Measurements from ENCODE around the gene FAM120B.

FAM120B gene

GRCh38 chr6:170268216-170269129 is 38.1 kb upstream of the FAM120B start:
- peaks cover 22% of the 10 kb centered on the region for H3K4me1 Mint-ChIP-seq
- no peak overlapping the region for H3K4me3 Mint-ChIP-seq
- ATAC-seq (no peak), DNase-seq (no peak)
- H3K27ac Mint-ChIP-seq: no peak overlapping the region
- peaks cover 0 to under 1% of the 10 kb centered on the region in 2 donors for H3K9me3 Mint-ChIP-seq
- H3K27me3 Mint-ChIP-seq: peaks cover 4% of the 10 kb centered on the region

- Mint-ChIP-seq H3K9me3 (peaks cover 0 to 9% of the 10 kb centered on the region in 2 donors), H3K4me1 (peaks cover 22% of the 10 kb centered on the region), H3K27me3 (no peaks in the 10 kb centered on the region), H3K27ac (no peak overlapping the region), H3K4me3 (no peak overlapping the region)
- DNase-seq (no peak), ATAC-seq (no peak)
These were observed 37.3 kb upstream of the FAM120B start for GRCh38 chr6:170269151-170269845.

GRCh38 chr6:170269846-170270541 is 36.6 kb upstream of the FAM120B start:
- DNase-seq: no peak
- no peak for ATAC-seq
- no peaks in the 10 kb centered on the region for H3K27me3 Mint-ChIP-seq
- no peak overlapping the region for H3K27ac Mint-ChIP-seq
- H3K4me1 Mint-ChIP-seq: peaks cover 22% of the 10 kb centered on the region
- peaks cover 0 to 11% of the 10 kb centered on the region in 2 donors for H3K9me3 Mint-ChIP-seq
- no peak overlapping the region for H3K4me3 Mint-ChIP-seq

- peak overlapping the region; percentile 63 to 83 for H3K27ac Mint-ChIP-seq
- H3K27me3 Mint-ChIP-seq: no peaks in the 10 kb centered on the region
- H3K4me3 Mint-ChIP-seq: peak overlapping the region; percentile 72 to 91
- DNase-seq (no peak), ATAC-seq (peak; percentile 2)
- H3K9me3 Mint-ChIP-seq: peaks cover 0 to 11% of the 10 kb centered on the region in 2 donors
- H3K4me1 Mint-ChIP-seq: peaks cover 22% of the 10 kb centered on the region
These were observed 35.5 kb upstream of the FAM120B start for GRCh38 chr6:170270984-170271593.

GRCh38 chr6:170271771-170272314 is 34.7 kb upstream of the FAM120B start:
- Mint-ChIP-seq H3K27me3 (no peaks in the 10 kb centered on the region), H3K9me3 (peaks cover 0 to 11% of the 10 kb centered on the region in 2 donors), H3K4me3 (peak overlapping the region; percentile 72 to 91), H3K4me1 (peaks cover 22% of the 10 kb centered on the region), H3K27ac (peak overlapping the region; percentile 63 to 83)
- DNase-seq (peak; percentile 72 to 89), ATAC-seq (peak; percentile 96)

- peaks cover 26% of the 10 kb centered on the region for H3K4me1 Mint-ChIP-seq
These were observed 34.1 kb upstream of the FAM120B start for GRCh38 chr6:170272341-170273065.

GRCh38 chr6:170273191-170273590 is 33.4 kb upstream of the FAM120B start:
- no peak overlapping the region for H3K27ac Mint-ChIP-seq
- H3K4me3 Mint-ChIP-seq: peak overlapping the region in 1 of 2 donors; percentile 9
- peaks cover 33% of the 10 kb centered on the region for H3K4me1 Mint-ChIP-seq
- DNase-seq (no peak), ATAC-seq (no peak)
- H3K27me3 Mint-ChIP-seq: no peaks in the 10 kb centered on the region
- H3K9me3 Mint-ChIP-seq: peaks cover 0 to 11% of the 10 kb centered on the region in 2 donors

More at GRCh38 chr6:170272341-170273065, 34.1 kb upstream of the FAM120B start:
- ATAC-seq (peak; percentile 1), DNase-seq (no peak)
- Mint-ChIP-seq H3K9me3 (peaks cover 0 to 11% of the 10 kb centered on the region in 2 donors), H3K4me3 (peak overlapping the region; percentile 72 to 91), H3K27ac (no peak overlapping the region), H3K27me3 (no peaks in the 10 kb centered on the region)

GRCh38 chr6:170273681-170274080 is 32.9 kb upstream of the FAM120B start:
- H3K4me3 Mint-ChIP-seq: no peak overlapping the region
- no peak overlapping the region for H3K27ac Mint-ChIP-seq
- H3K4me1 Mint-ChIP-seq: peaks cover 37% of the 10 kb centered on the region
- peaks cover 0 to 11% of the 10 kb centered on the region in 2 donors for H3K9me3 Mint-ChIP-seq
- DNase-seq (no peak), ATAC-seq (no peak)
- H3K27me3 Mint-ChIP-seq: no peaks in the 10 kb centered on the region

GRCh38 chr6:170274713-170275560 is 31.6 kb upstream of the FAM120B start:
- H3K4me3 Mint-ChIP-seq: no peak overlapping the region
- no peak overlapping the region for H3K27ac Mint-ChIP-seq
- H3K4me1 Mint-ChIP-seq: peaks cover 49% of the 10 kb centered on the region
- H3K27me3 Mint-ChIP-seq: no peaks in the 10 kb centered on the region
- DNase-seq (no peak), ATAC-seq (no peak)
- peaks cover 0 to 11% of the 10 kb centered on the region in 2 donors for H3K9me3 Mint-ChIP-seq

- Mint-ChIP-seq H3K9me3 (peaks cover 0 to 11% of the 10 kb centered on the region in 2 donors), H3K4me1 (peaks cover 44% of the 10 kb centered on the region), H3K4me3 (no peak overlapping the region), H3K27me3 (no peaks in the 10 kb centered on the region), H3K27ac (no peak overlapping the region)
- no peak for ATAC-seq
- no peak for DNase-seq
These were observed 30.0 kb upstream of the FAM120B start for GRCh38 chr6:170276369-170277057.

GRCh38 chr6:170277893-170278742 is 28.4 kb upstream of the FAM120B start:
- no peak for DNase-seq
- Mint-ChIP-seq H3K27ac (peak overlapping the region in 1 of 2 donors; percentile 48), H3K27me3 (no peaks in the 10 kb centered on the region), H3K4me1 (peaks cover 30% of the 10 kb centered on the region), H3K9me3 (peaks cover 0 to 11% of the 10 kb centered on the region in 2 donors), H3K4me3 (peak overlapping the region; percentile 42 to 57)
- no peak for ATAC-seq

GRCh38 chr6:170278743-170279094 is 27.8 kb upstream of the FAM120B start:
- Mint-ChIP-seq H3K4me1 (peaks cover 30% of the 10 kb centered on the region), H3K27ac (no peak overlapping the region), H3K27me3 (no peaks in the 10 kb centered on the region), H3K9me3 (peaks cover 0 to 8% of the 10 kb centered on the region in 2 donors), H3K4me3 (peak overlapping the region; percentile 42 to 57)
- no peak for DNase-seq
- ATAC-seq: no peak

Data from stimulated activated naive CD8-positive, alpha-beta T cell treated with anti-CD3 and anti-CD28 coated beads, Interleukin-15, amount 100 ng/mL, for 72 hours (primary cell).